Ovary (tissue), 9 donors: Measurements from ENCODE around the gene ABCC2. TPM values are rescaled to one million over a fixed set of nuclear protein-coding genes. Genes with fewer than 3 reads are reported as not detected.

Experiments
- DNase-seq, 5 donors: peaks; one replicate each; pipeline ENCODE4 v3.0.0-alpha.2; 2019 to 2020
- H3K27ac ChIP-seq, 2 donors: fragments of 200-600 bp; one replicate each; pipeline versions ENCODE4 v1.5.1 to v1.8.0; 2019 to 2022
- H3K27me3 ChIP-seq: fragments of 200-600 bp; one replicate; pipeline ENCODE4 v1.8.0; 2022
- H3K36me3 ChIP-seq: fragments of 200-600 bp; sonication (generic); one replicate; pipeline ENCODE4 v1.5.1; 2019
- H3K4me1 ChIP-seq: one replicate; pipeline ENCODE4 v1.8.1; 2013; ENCODE audit warnings: mild to moderate bottlenecking, moderate library complexity; ENCODE audit not compliant: insufficient read depth
- H3K4me3 ChIP-seq: fragments of 200-600 bp; sonication (generic); one replicate; pipeline ENCODE4 v1.5.1; 2017
- H3K9me3 ChIP-seq, 2 donors: fragments of 200-600 bp in 1 of 2; sonication (generic) in 1 of 2; one replicate each; pipeline versions ENCODE4 v1.5.1 to v1.8.1; 2013 to 2019; ENCODE audit warnings: mild to moderate bottlenecking in 1 of 2, moderate library complexity in 1 of 2
- CTCF ChIP-seq, 3 donors: fragments of 450-650 bp in 2 of 3; fragments of 200-600 bp in 1 of 3; IDR thresholded peaks; one replicate each; pipeline versions ENCODE4 v1.5.1 to v1.8.0; 2016 to 2022; ENCODE audit warnings: antibody characterized with exemption in 3 of 3, mild to moderate bottlenecking in 1 of 3
- EP300 ChIP-seq: sonication (generic); formaldehyde crosslinking; IDR thresholded peaks from one replicate; pipeline ENCODE4 v1.6.1; 2017; ENCODE audit warnings: antibody characterized with exemption
- POLR2A ChIP-seq: fragments of 450-650 bp; IDR thresholded peaks from one replicate; pipeline ENCODE4 v1.6.1; 2017; ENCODE audit warnings: antibody characterized with exemption, mild to moderate bottlenecking, moderate library complexity
- WGBS, 3 donors: extraction: QIAGEN DNeasy Blood & Tissue Kit in 1 of 3; methylation state at CpG; one replicate each; pipeline versions ENCODE4 v1.1.5 to v1.1.7; 2013 to 2017; 5-methylcytosine and 5-hydroxymethylcytosine counted together
- intact Hi-C, 4 donors: fragments of 100-400 bp; cut with DNase I; formaldehyde crosslinking; loops; one replicate each; pipeline versions ENCODE4 v1.11.0 to v1.15.1; 2022 to 2023
- polyA plus RNA-seq, 2 donors: library from polyadenylated mRNA; stranded (reverse); fragments of 200-250 nt in 1 of 2; fragments of 350-450 nt in 1 of 2; fragmentation: Illumina TruSeq in 1 of 2; extraction: RNeasy Lipid Tissue Mini Kit (QIAGEN cat#74804) in 1 of 2; gene quantifications; one replicate each; pipeline ENCODE4 v1.2.3, GENCODE V29; 2013 to 2014
- total RNA-seq, 7 donors: library from RNA; depleted of rRNA in 2 of 7; stranded (reverse); fragments of >200 nt in 2 of 7; fragmentation: NEBNext Ultra II Directional in 3 of 7; extraction: Animal tissue kit (Norgen Biotek cat#: 25700) in 3 of 7; gene quantifications; one replicate each; pipeline versions ENCODE4 v1.1.0 to v1.2.4, GENCODE V29; 2016 to 2023
- donor health status: DM: no; HTN: no; CAD: no; lungs with moderate emphysema.
- donor health status: DM: no; HTN: no; CAD: no.
- donor health status: Bipolar disorder and iron deficiency.
- donor health status: DM: yes; HTN: yes; CAD: no.
- donor health status: DM: no; HTN: no; CAD: no.
- donor health status: DM: yes; HTN: yes; CAD: no.

Gene ABCC2
- total and polyA plus RNA-seq, 9 donors = 0.22 to 1.8 (median 0.84) TPM

DNA sequence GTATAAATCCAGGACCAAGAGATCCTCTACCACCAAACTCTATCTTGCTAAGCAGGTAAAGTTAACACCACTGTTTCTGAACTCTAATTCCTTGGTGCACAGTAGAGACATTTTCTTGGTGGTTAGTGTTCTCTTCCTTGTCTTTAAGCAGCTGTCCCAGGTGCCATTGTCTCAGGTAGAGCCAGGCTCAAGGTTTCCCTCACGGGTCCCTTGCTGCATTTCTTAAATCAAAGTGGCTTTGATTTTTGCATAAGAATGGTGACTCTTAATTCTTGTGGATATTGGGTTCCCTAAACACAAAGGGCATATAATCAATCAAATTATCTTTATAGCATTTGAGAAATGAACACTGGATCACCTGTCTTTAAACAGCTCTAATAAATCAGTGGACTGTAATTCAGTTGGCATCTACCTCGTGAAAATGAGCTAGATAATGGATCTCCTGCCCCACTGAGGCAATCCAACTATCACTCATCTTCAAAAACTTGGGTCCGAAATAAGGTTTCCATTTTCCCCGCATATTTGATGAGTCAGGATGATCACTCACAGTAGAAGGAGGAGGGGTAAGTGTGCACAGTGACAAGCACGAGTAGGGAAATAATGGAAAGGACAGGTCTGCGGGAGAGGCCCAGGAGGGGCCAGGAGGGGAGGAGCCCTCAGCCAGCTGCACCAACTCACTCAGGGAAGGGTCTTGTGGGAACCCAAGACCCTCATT, 2.4 kb downstream of the ABCC2 start:
- Histone ChIP-seq H3K4me1 (no peaks in the 10 kb centered on the region), H3K27me3 (no peaks in the 10 kb centered on the region), H3K4me3 (no peak overlapping the region), H3K27ac (no peak overlapping the region), H3K36me3 (no peaks in the 10 kb centered on the region), H3K9me3 (no peaks in the 10 kb centered on the region)
- intact Hi-C loops = no loop called here
- no peak for TF ChIP-seq CTCF (IDR thresholded peaks at IDR 0.05)
- no peak for TF ChIP-seq POLR2A
- TF ChIP-seq EP300 = no peak
- WGBS, 3 donors = 77 to 79% (median 78%) methylated on average over 6 of the region's 6 CpGs
- DNase-seq = no peak

- H3K4me3 ChIP-seq = no peak overlapping the region
- no peaks in the 10 kb centered on the region for H3K9me3 ChIP-seq
- no peak for DNase-seq
- TF ChIP-seq EP300 (no peak), CTCF (IDR thresholded peaks at IDR 0.05) (no peak), POLR2A (no peak)
- H3K36me3 ChIP-seq = no peaks in the 10 kb centered on the region
- intact Hi-C loops = no loop called here
- H3K27me3 ChIP-seq = no peaks in the 10 kb centered on the region
- 93% methylated on average over 6 of the region's 6 CpGs for WGBS, 3 donors
- H3K27ac ChIP-seq = no peak overlapping the region
- no peaks in the 10 kb centered on the region for H3K4me1 ChIP-seq
Observed at GRCh38 chr10:99785646-99786045, 3.2 kb downstream of the ABCC2 start.

GRCh38 chr10:99787311-99787710, 4.9 kb downstream of the ABCC2 start:
- intact Hi-C loops = no loop called here
- 46 to 48% (median 48%) methylated on average over 5 of the region's 5 CpGs for WGBS, 3 donors
- Histone ChIP-seq H3K27ac (no peak overlapping the region), H3K4me3 (no peak overlapping the region), H3K4me1 (no peaks in the 10 kb centered on the region), H3K36me3 (no peaks in the 10 kb centered on the region), H3K9me3 (no peaks in the 10 kb centered on the region), H3K27me3 (no peaks in the 10 kb centered on the region)
- no peak for TF ChIP-seq CTCF (IDR thresholded peaks at IDR 0.05)
- TF ChIP-seq POLR2A = no peak
- no peak for TF ChIP-seq EP300
- no peak for DNase-seq

DNA sequence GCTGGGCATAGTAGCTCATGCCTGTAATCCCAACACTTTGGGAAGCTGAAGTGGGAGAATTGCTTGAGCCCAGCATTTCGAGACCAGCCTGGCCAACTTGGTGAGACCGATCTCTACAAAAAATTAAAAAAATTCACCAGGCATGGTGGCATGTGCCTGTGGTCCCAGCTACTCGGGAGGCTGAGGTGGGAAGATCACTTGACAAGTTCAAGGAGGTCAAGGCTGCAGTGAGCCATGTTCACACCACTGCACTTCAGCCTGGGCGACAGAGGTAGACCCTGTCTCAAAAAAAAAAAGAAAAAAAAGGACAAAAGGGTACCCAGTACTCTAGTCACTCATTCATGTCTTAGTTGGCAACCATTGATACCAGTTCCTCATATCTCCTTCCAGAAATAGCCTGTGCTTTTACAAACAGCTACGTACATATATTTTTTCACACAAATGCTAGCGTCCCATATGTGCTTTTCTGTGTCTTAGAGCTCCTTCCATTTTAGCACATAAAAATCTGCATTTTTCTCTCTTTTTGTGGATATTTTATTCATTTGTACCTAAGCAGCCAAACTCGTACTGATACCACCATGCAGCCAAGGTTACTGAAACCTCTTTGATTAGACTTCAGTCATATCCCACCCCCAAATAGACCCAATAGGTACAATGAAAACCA, 5.5 kb downstream of the ABCC2 start:
- WGBS, 3 donors = 77 to 82% (median 77%) methylated on average over 7 of the region's 7 CpGs
- DNase-seq = no peak
- Histone ChIP-seq H3K36me3 (no peaks in the 10 kb centered on the region), H3K4me3 (no peak overlapping the region), H3K9me3 (no peaks in the 10 kb centered on the region), H3K27me3 (no peaks in the 10 kb centered on the region), H3K27ac (no peak overlapping the region), H3K4me1 (no peaks in the 10 kb centered on the region)
- TF ChIP-seq CTCF (IDR thresholded peaks at IDR 0.05) (no peak), POLR2A (no peak), EP300 (no peak)
- intact Hi-C loops = no loop called here
